Kidney epithelial cell (primary cell): ENCODE results near the gene SLC39A8. TPM values are rescaled to one million over a fixed set of nuclear protein-coding genes. Genes with fewer than 3 reads are reported as not detected.

ENCODE experiments used
- DNase-seq: peaks from one replicate; pipeline ENCODE4 v3.0.0-alpha.2; 2010; ENCODE audit warnings: low read depth
- H3K27me3 ChIP-seq: 2 replicates; pipeline ENCODE4 v1.6.0; 2011; ENCODE audit warnings: low read length; ENCODE audit not compliant: control insufficient read depth, insufficient read depth
- H3K36me3 ChIP-seq: 2 replicates; pipeline ENCODE4 v1.5.1; 2011; ENCODE audit warnings: low read length; ENCODE audit not compliant: control insufficient read depth, insufficient read depth
- H3K4me3 ChIP-seq: 2 replicates; pipeline ENCODE4 v1.5.1; 2011; ENCODE audit warnings: low read depth, mild to moderate bottlenecking, control low read depth, low read length
- total RNA-seq: library from RNA; depleted of rRNA; stranded (reverse); fragments of >200 nt; gene quantifications from 2 replicates; pipeline ENCODE4 v1.2.3, GENCODE V29; 2015
- TF ChIP-seq, protein P1 (sequence below): IDR thresholded peaks from 2 replicates; pipeline ENCODE4 v1.5.1; 2011; ENCODE audit warnings: mild to moderate bottlenecking, moderate library complexity, low read length, control low read depth, inconsistent platforms; ENCODE audit not compliant: insufficient read depth, poor library complexity, severe bottlenecking

The SLC39A8 gene
- 15.8 and 18.8 TPM in 2 replicates for total RNA-seq

DNA sequence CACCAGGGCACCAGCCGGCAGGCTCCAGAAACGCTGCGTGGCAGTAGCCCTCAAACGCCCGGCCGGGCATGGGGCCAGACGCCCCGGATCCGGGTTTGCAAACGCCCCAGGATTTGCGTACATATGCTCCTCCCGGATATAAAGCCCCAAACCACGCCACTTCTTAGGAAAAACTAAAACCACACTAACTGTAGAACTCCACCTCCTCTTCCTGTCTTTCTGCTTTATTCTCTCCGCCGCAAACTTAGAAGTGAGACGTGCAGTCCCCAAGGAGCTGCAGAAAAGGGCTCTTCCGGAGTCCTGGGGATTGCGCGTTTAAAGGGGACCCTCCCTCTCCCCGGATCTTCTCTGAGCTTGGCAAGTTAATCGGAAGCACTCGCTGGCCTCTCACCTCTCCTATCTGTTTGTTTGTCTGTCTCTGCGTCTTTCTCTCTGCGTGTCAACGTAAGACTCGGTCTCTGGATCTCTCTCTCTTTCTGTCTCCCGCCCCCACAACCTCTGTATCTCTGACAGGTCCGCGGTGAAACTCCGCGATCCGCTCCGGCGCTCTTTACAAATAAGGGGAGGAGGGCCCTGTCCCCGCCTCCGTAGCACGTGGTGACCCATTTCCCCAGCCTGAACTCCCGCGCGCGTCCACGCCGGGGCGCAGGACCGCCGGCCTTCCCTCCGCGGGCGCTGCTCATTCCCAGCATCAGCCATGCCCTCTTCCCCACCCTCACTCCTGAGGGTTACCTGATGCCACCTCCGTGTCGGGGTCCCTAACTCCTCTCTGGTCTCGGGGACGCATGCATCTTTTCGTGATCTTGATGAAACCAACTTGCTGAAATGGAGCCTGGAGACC lies at the start of gene SLC39A8:
Gene SLC39A8, minus strand, starts transcription at position 529 of the 841 bp plus-strand sequence. CDS start 820 bp downstream, outside the sequence.
- H3K36me3 ChIP-seq, result no peaks in the 10 kb centered on the region
- DNase-seq, result peak; percentile 50
- H3K27me3 ChIP-seq, result no peaks in the 10 kb centered on the region
- TF ChIP-seq, protein P1, sequence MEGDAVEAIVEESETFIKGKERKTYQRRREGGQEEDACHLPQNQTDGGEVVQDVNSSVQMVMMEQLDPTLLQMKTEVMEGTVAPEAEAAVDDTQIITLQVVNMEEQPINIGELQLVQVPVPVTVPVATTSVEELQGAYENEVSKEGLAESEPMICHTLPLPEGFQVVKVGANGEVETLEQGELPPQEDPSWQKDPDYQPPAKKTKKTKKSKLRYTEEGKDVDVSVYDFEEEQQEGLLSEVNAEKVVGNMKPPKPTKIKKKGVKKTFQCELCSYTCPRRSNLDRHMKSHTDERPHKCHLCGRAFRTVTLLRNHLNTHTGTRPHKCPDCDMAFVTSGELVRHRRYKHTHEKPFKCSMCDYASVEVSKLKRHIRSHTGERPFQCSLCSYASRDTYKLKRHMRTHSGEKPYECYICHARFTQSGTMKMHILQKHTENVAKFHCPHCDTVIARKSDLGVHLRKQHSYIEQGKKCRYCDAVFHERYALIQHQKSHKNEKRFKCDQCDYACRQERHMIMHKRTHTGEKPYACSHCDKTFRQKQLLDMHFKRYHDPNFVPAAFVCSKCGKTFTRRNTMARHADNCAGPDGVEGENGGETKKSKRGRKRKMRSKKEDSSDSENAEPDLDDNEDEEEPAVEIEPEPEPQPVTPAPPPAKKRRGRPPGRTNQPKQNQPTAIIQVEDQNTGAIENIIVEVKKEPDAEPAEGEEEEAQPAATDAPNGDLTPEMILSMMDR, result peak; percentile 79
- H3K4me3 ChIP-seq, result peak within 1 kb of the TSS; percentile 55

DNA sequence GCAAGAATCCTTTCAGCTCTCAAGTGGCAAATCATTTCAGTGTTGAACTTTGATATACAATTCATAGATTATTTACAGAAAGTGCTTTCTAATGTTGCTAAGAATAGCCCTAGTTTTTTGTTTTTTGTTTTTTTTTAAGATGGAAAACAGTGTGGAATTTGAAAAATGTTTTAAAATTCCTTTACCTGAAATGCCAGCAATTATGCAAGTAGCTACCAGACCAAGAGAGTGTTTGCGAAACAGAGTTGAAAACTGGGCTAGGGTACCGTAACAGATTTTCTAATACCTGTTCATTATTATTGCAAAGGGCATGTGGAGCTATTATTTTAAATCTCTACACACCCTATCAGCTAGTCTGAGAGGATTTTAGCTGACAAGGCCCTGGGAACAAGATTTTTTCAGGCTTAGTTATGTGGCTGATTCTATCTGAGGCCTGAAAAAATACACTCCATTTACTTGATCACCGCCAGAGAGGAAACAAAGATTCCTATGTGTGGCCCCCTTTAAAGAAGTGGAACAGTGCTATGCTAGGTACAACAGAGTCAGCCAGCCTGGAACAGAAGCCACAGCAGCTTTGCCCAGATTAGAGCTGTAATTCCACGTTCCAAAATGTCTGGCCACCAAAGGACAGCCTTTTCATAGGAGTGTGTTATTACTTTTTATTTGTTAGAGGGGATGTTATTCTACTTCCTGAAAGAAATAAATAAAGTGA lies 46.9 kb upstream of the SLC39A8 start:
- TF ChIP-seq, protein P1, result no peak
- no peak overlapping the region for H3K4me3 ChIP-seq
- no peaks in the 10 kb centered on the region for H3K27me3 ChIP-seq
- no peaks in the 10 kb centered on the region for H3K36me3 ChIP-seq
- no peak for DNase-seq

DNA sequence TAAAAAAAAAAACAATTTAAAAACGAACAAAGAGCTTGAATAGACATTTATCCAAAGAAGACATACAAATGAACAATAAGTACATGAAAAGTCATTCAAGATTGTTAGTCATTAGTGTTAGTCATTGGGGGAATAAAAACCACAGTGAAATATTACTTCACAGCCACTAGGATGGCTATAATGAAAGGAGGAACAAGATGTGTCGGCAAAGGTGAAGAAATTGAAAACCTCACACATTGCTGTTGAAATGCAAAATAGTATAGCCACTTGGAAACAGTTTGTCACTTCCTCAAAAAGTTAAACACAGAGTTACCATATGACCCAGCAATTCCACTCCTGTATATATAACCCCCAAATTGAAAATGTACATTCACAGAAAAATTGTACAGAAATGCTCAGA lies 45.2 kb upstream of the SLC39A8 start:
- peak; percentile 47 for DNase-seq
- TF ChIP-seq, protein P1, result no peak
- no peaks in the 10 kb centered on the region for H3K36me3 ChIP-seq
- H3K27me3 ChIP-seq, result no peaks in the 10 kb centered on the region
- H3K4me3 ChIP-seq, result no peak overlapping the region

DNA sequence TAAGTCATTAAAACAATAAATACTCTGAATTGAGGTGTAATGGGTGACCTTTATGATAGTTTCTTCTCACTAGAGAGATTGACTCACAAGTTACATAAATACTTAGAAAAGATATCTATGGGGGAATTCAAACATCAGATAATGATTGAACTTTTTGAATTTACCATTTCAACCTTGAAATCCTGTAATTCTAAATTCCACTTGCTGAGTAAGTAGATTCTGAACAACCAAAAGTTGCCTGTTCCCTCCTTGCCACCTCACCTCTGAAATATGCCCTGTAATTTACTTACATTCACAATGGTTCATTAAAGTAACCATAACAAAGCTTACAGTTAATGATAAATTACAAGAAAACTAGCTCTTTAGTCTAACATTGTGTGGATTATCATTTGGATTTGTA lies 43.3 kb upstream of the SLC39A8 start:
- Histone ChIP-seq H3K27me3 (no peaks in the 10 kb centered on the region), H3K4me3 (no peak overlapping the region), H3K36me3 (no peaks in the 10 kb centered on the region)
- TF ChIP-seq, protein P1, result no peak
- peak; percentile 16 for DNase-seq

DNA sequence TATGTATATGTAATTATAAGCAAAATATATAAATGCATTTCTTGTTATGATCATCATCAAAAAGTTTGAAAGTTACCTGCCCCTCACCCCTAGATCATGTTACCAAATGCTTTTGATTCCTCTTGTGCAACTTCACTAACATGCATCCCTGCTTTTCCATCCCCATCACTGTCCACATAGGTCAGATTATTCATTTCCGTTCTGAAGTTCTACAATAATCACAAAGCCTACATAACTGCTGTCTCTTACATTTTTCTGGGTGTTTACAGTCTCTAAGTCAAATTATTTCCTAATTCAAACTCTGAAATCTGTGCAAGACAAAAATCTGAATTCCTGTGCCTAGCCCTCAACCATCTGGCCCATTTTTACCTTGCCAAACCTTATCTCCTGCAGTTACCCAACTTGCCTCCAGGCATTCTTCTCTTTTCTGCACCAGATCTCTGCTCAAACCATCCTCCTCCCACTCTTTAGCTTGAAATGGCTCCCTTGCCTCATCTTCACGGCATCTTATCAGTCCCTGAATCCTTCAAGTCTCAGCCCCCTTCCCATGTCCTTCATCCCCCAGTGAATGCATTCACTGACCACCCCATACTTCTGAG lies 42.4 kb upstream of the SLC39A8 start:
- no peaks in the 10 kb centered on the region for H3K27me3 ChIP-seq
- H3K4me3 ChIP-seq, result no peak overlapping the region
- no peaks in the 10 kb centered on the region for H3K36me3 ChIP-seq
- no peak for DNase-seq
- TF ChIP-seq, protein P1, result no peak
